HEK293 (cell line): ENCODE data around the gene CAPN13.

Experiments
- CTCF ChIA-PET: fragments of 350-600 bp; formaldehyde crosslinking; extraction: SDS; loops from one replicate; lab custom pipeline; 2021; ENCODE audit warnings: antibody characterized with exemption; lab: Yijun Ruan, JAX
- POLR2A ChIA-PET: fragments of 300-600 bp; formaldehyde crosslinking; extraction: SDS; loops from one replicate; lab custom pipeline; 2020; ENCODE audit warnings: antibody characterized with exemption, inconsistent platforms; lab: Yijun Ruan, JAX
- H3K27ac ChIP-seq: fragments of 200-500 bp; sonication (Bioruptor generic); 2 replicates; pipeline ENCODE4 v1.5.1; 2014; ENCODE audit warnings: low read depth, low read length, control low read depth, inconsistent platforms; ENCODE audit errors: extremely low read depth
- H3K36me3 ChIP-seq, 2 experiments: fragments of 200-500 bp in 1 of 2; sonication (Bioruptor generic) in 1 of 2; 1 replicate in 1 of 2; 2 replicates in 1 of 2; pipeline ENCODE4 v1.5.1; 2014 to 2017; ENCODE audit warnings: inconsistent platforms in 2 of 2, low read length in 2 of 2; ENCODE audit not compliant: control insufficient read depth in 2 of 2, insufficient read depth in 1 of 2
- H3K4me1 ChIP-seq: fragments of 200-500 bp; sonication (Bioruptor generic); 2 replicates; pipeline ENCODE4 v1.5.1; 2014; ENCODE audit warnings: mild to moderate bottlenecking, low read length, inconsistent platforms; ENCODE audit not compliant: control insufficient read depth, insufficient read depth
- H3K4me3 ChIP-seq: 2 replicates; pipeline ENCODE4 v1.5.1; 2011; ENCODE audit warnings: low read depth, mild to moderate bottlenecking, control low read depth, low read length, moderate library complexity
- H3K9me3 ChIP-seq: fragments of 200-500 bp; sonication (Bioruptor generic); 2 replicates; pipeline ENCODE4 v1.5.1; 2014; ENCODE audit warnings: low read depth, low read length, inconsistent platforms; ENCODE audit not compliant: control insufficient read depth, insufficient read depth
- SALL2 ChIP-seq: fragments of 450-650 bp; formaldehyde crosslinking; IDR thresholded peaks from 2 replicates; pipeline ENCODE4 v1.5.0; 2017; ENCODE audit warnings: missing biosample characterization, mild to moderate bottlenecking, missing genetic modification characterization, borderline replicate concordance
- SP3 ChIP-seq: fragments of 450-650 bp; formaldehyde crosslinking; IDR thresholded peaks from 2 replicates; pipeline ENCODE4 v1.5.1; 2016; ENCODE audit warnings: missing biosample characterization, missing genetic modification characterization
- TRIM28 ChIP-seq: IDR thresholded peaks from 2 replicates; pipeline ENCODE4 v1.6.1; 2011; ENCODE audit warnings: low read length, control low read depth, borderline replicate concordance
- TSHZ1 ChIP-seq: fragments of 450-650 bp; formaldehyde crosslinking; IDR thresholded peaks from 2 replicates; pipeline ENCODE4 v1.5.1; 2016; ENCODE audit warnings: missing biosample characterization, missing genetic modification characterization, borderline replicate concordance
- ZBTB8A ChIP-seq: fragments of 450-650 bp; formaldehyde crosslinking; IDR thresholded peaks from 2 replicates; pipeline ENCODE4 v1.5.1; 2016; ENCODE audit warnings: missing biosample characterization, missing genetic modification characterization
- ZIC2 ChIP-seq: fragments of 450-650 bp; formaldehyde crosslinking; IDR thresholded peaks from 2 replicates; pipeline ENCODE4 v1.5.1; 2016; ENCODE audit warnings: missing biosample characterization, missing genetic modification characterization
- ZNF133 ChIP-seq: fragments of 450-650 bp; formaldehyde crosslinking; IDR thresholded peaks from 2 replicates; pipeline ENCODE4 v1.5.1; 2016; ENCODE audit warnings: missing biosample characterization, missing genetic modification characterization
- ZNF174 ChIP-seq: fragments of 450-650 bp; formaldehyde crosslinking; IDR thresholded peaks from 2 replicates; pipeline ENCODE4 v1.5.0; 2017; ENCODE audit warnings: missing biosample characterization, mild to moderate bottlenecking, missing genetic modification characterization
- ZNF292 ChIP-seq: fragments of 450-650 bp; formaldehyde crosslinking; IDR thresholded peaks from 2 replicates; pipeline ENCODE4 v1.5.1; 2016; ENCODE audit warnings: low read depth, missing biosample characterization, missing genetic modification characterization, borderline replicate concordance
- ZNF324 ChIP-seq: fragments of 450-650 bp; formaldehyde crosslinking; IDR thresholded peaks from 2 replicates; pipeline ENCODE4 v1.5.1; 2016; ENCODE audit warnings: missing biosample characterization, missing genetic modification characterization
- ZNF366 ChIP-seq: fragments of 450-650 bp; formaldehyde crosslinking; conservative IDR thresholded peaks from 2 replicates; pipeline ENCODE4 v1.5.1; 2016; ENCODE audit warnings: missing biosample characterization, missing genetic modification characterization
- ZNF548 ChIP-seq: fragments of 450-650 bp; formaldehyde crosslinking; IDR thresholded peaks from 2 replicates; pipeline ENCODE4 v1.5.1; 2016; ENCODE audit warnings: missing biosample characterization, missing genetic modification characterization
- ZNF558 ChIP-seq: fragments of 450-650 bp; formaldehyde crosslinking; IDR thresholded peaks from 2 replicates; pipeline ENCODE4 v1.5.1; 2016; ENCODE audit warnings: missing biosample characterization, missing genetic modification characterization
- ZNF561 ChIP-seq: fragments of 450-650 bp; IDR thresholded peaks from 2 replicates; pipeline ENCODE4 v1.5.1; 2018; ENCODE audit warnings: missing biosample characterization, missing genetic modification characterization, borderline replicate concordance
- ZNF580 ChIP-seq: fragments of 450-650 bp; formaldehyde crosslinking; IDR thresholded peaks from 2 replicates; pipeline ENCODE4 v1.5.1; 2016; ENCODE audit warnings: missing biosample characterization, missing genetic modification characterization
- ZNF596 ChIP-seq: fragments of 450-650 bp; IDR thresholded peaks from 2 replicates; pipeline ENCODE4 v1.5.0; 2018; ENCODE audit warnings: missing biosample characterization, mild to moderate bottlenecking, missing genetic modification characterization, moderate library complexity
- ZNF610 ChIP-seq: fragments of 450-650 bp; formaldehyde crosslinking; IDR thresholded peaks from 2 replicates; pipeline ENCODE4 v1.5.1; 2016; ENCODE audit warnings: missing biosample characterization, missing genetic modification characterization, borderline replicate concordance
- ZNF629 ChIP-seq: fragments of 450-650 bp; formaldehyde crosslinking; IDR thresholded peaks from 2 replicates; pipeline ENCODE4 v1.5.1; 2017; ENCODE audit warnings: missing biosample characterization, missing genetic modification characterization
- ZNF707 ChIP-seq: fragments of 450-650 bp; formaldehyde crosslinking; IDR thresholded peaks from 2 replicates; pipeline ENCODE4 v1.5.1; 2016; ENCODE audit warnings: missing biosample characterization, missing genetic modification characterization
- ZNF777 ChIP-seq: fragments of 450-650 bp; formaldehyde crosslinking; IDR thresholded peaks from 2 replicates; pipeline ENCODE4 v1.5.1; 2017; ENCODE audit warnings: missing biosample characterization, missing genetic modification characterization, borderline replicate concordance
- ZXDB ChIP-seq: fragments of 450-650 bp; formaldehyde crosslinking; IDR thresholded peaks from 2 replicates; pipeline ENCODE4 v1.5.1; 2016; ENCODE audit warnings: missing biosample characterization, missing genetic modification characterization
- TF ChIP-seq, protein P1 (sequence below): fragments of 450-650 bp; formaldehyde crosslinking; IDR thresholded peaks from 2 replicates; pipeline ENCODE4 v1.5.1; 2016; ENCODE audit warnings: missing biosample characterization, missing genetic modification characterization
- TF ChIP-seq, protein P2 (sequence below): fragments of 450-650 bp; formaldehyde crosslinking; IDR thresholded peaks from 2 replicates; pipeline ENCODE4 v1.5.1; 2016; ENCODE audit warnings: missing biosample characterization, missing genetic modification characterization

Gene CAPN13

GRCh38 chr2:30721241-30721640, 86.0 kb downstream of the CAPN13 start:
- Histone ChIP-seq H3K9me3 (no peaks in the 10 kb centered on the region), H3K4me3 (no peak overlapping the region), H3K27ac (no peak overlapping the region)
- CTCF ChIA-PET: interaction anchor here (0.6 to 3.4 kb wide), 3 partner anchors 10 to 613 kb away, joined by 3 to 28 read pairs (median 4); no protein-coding TSS in a partner anchor
- TF ChIP-seq, protein P1, sequence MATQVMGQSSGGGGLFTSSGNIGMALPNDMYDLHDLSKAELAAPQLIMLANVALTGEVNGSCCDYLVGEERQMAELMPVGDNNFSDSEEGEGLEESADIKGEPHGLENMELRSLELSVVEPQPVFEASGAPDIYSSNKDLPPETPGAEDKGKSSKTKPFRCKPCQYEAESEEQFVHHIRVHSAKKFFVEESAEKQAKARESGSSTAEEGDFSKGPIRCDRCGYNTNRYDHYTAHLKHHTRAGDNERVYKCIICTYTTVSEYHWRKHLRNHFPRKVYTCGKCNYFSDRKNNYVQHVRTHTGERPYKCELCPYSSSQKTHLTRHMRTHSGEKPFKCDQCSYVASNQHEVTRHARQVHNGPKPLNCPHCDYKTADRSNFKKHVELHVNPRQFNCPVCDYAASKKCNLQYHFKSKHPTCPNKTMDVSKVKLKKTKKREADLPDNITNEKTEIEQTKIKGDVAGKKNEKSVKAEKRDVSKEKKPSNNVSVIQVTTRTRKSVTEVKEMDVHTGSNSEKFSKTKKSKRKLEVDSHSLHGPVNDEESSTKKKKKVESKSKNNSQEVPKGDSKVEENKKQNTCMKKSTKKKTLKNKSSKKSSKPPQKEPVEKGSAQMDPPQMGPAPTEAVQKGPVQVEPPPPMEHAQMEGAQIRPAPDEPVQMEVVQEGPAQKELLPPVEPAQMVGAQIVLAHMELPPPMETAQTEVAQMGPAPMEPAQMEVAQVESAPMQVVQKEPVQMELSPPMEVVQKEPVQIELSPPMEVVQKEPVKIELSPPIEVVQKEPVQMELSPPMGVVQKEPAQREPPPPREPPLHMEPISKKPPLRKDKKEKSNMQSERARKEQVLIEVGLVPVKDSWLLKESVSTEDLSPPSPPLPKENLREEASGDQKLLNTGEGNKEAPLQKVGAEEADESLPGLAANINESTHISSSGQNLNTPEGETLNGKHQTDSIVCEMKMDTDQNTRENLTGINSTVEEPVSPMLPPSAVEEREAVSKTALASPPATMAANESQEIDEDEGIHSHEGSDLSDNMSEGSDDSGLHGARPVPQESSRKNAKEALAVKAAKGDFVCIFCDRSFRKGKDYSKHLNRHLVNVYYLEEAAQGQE: no peak
- no peak for TF ChIP-seq ZNF777 (tag by site-specific recombination)
- TF ChIP-seq ZBTB8A (tag by site-specific recombination): no peak
- no peak for TF ChIP-seq ZIC2 (tag by site-specific recombination)
- TF ChIP-seq ZNF561 (tag by site-specific recombination): no peak
- TF ChIP-seq ZNF629 (tag by site-specific recombination): no peak
- TF ChIP-seq ZNF548 (tag by site-specific recombination): no peak
- no peak for TF ChIP-seq TSHZ1 (tag by site-specific recombination)
- TF ChIP-seq ZNF558 (tag by site-specific recombination): no peak
- TF ChIP-seq ZNF580 (tag by site-specific recombination): no peak
- no peak for TF ChIP-seq SP3 (tag by site-specific recombination)
- TF ChIP-seq ZNF292: no peak
- no peak for TF ChIP-seq ZNF174 (tag by site-specific recombination)
- no peak for TF ChIP-seq ZNF596
- TF ChIP-seq ZNF133 (tag by site-specific recombination): no peak
- TF ChIP-seq ZNF366 (tag by site-specific recombination): no peak
- TF ChIP-seq ZNF324 (tag by site-specific recombination): no peak
- TF ChIP-seq ZXDB (tag by site-specific recombination): no peak
- no peak for TF ChIP-seq TRIM28
- TF ChIP-seq, all 188 proteins: peak for 0
- Histone ChIP-seq H3K36me3 (no peaks in the 10 kb centered on the region), H3K4me1 (no peaks in the 10 kb centered on the region)
- POLR2A ChIA-PET: no interaction called here

DNA sequence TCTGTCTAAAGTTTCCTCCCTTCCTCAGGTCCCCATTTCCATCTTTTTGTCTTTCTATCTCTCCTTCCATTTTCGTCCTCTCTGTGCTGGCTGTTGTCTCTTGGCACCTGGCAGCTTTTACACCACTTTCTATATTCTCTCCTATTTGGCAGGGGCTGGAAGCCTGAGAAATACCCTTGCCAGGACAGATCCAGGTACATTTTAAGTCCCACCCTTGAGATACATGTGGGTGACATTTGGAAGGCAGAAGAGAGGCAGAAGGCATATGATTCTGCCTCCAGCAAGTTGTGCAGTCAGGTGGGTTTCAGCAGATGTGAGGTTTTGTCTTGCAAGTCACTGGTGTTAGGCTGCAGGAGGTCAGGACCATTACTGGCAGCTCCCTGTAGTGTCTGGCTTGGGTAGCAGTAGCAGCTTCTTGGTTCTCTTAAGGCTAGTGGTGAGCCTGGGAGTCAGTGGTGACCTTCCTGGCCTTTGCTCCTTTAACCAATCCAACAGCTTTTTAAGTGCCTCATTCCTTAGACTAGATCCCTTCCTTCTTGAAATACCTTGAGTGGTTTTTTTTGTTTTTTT, 90.1 kb downstream of the CAPN13 start:
- POLR2A ChIA-PET: no interaction called here
- Histone ChIP-seq H3K27ac (no peak overlapping the region), H3K4me3 (no peak overlapping the region), H3K36me3 (no peaks in the 10 kb centered on the region), H3K9me3 (no peaks in the 10 kb centered on the region), H3K4me1 (no peaks in the 10 kb centered on the region)
- CTCF ChIA-PET: interaction anchor here (0.6 to 9.6 kb wide), 8 partner anchors 145 to 1548 kb away, joined by 3 to 127 read pairs (median 4); partner anchors contain the start of gene NLRC4
- no peak for TF ChIP-seq ZNF366 (tag by site-specific recombination)
- no peak for TF ChIP-seq ZNF610 (tag by site-specific recombination)
- TF ChIP-seq SALL2: no peak
- TF ChIP-seq, protein P2, sequence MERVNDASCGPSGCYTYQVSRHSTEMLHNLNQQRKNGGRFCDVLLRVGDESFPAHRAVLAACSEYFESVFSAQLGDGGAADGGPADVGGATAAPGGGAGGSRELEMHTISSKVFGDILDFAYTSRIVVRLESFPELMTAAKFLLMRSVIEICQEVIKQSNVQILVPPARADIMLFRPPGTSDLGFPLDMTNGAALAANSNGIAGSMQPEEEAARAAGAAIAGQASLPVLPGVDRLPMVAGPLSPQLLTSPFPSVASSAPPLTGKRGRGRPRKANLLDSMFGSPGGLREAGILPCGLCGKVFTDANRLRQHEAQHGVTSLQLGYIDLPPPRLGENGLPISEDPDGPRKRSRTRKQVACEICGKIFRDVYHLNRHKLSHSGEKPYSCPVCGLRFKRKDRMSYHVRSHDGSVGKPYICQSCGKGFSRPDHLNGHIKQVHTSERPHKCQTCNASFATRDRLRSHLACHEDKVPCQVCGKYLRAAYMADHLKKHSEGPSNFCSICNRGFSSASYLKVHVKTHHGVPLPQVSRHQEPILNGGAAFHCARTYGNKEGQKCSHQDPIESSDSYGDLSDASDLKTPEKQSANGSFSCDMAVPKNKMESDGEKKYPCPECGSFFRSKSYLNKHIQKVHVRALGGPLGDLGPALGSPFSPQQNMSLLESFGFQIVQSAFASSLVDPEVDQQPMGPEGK (tag by site-specific recombination): no peak
- no peak for TF ChIP-seq ZNF707 (tag by site-specific recombination)
